Retina (tissue), 1 donor: ENCODE results near the gene GDPD5.
A peak's percentile ranks its signal among the peaks of the same experiment; 100 is the strongest.
"Not testable (repeated sequence)": the region's sequence is repeated elsewhere in the genome, so short reads cannot be mapped to it uniquely, and the experiment has no call there.

ENCODE experiments used
- DNase-seq: peaks from one replicate; pipeline ENCODE4 v3.0.0-alpha.2; 2016

Gene GDPD5

GRCh38 chr11:75424396-75424795 lies 101.3 kb downstream of the GDPD5 start:
- DNase-seq = peak; percentile 63

DNA sequence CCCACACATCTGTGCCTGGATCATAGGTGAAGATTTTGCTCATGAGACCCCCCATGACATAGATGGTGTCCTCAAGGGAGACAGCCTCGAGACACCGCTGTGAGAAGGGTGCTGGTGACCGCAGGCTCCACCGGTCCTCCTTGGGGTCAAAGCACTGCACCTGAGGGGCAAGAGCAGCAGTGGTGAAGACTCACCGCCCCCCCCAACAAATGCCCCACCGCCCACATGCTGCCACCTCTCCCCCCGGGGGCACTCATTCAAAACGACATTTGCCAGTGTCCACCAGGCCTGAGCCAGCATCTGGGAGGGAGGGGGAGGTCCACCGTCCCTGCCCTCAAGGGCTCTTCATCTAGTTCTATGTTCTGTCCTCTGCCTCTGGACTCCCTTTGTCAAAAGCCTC lies 102.0 kb downstream of the GDPD5 start:
- no peak for DNase-seq

- no peak for DNase-seq
Observed at GRCh38 chr11:75422248-75423231, 103.2 kb downstream of the GDPD5 start.

GRCh38 chr11:75421902-75422247 lies 103.9 kb downstream of the GDPD5 start:
- DNase-seq = no peak

- DNase-seq = peak; percentile 73
Observed at GRCh38 chr11:75421035-75421602, 104.6 kb downstream of the GDPD5 start.

- DNase-seq = no peak
Observed at GRCh38 chr11:75420224-75421034, 105.3 kb downstream of the GDPD5 start.

GRCh38 chr11:75413864-75414263 lies 111.9 kb downstream of the GDPD5 start:
- DNase-seq = no peak

DNA sequence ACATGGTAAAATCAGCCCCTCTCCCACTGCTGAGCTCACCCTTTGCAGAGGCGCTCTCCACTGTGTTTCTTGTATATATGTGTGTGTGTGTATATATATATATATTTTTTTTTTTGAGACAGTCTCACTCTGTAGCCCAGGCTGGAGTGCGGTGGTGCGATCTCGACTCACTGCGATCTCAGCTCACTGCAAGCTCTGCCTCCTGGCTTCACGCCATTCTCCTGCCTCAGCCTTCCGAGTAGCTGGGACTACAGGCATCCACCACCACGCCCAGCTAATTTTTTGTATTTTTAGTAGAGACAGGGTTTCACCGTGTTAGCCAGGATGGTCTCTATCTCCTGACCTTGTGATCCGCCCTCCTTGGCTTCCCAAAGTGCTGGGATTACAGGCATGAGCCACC lies 112.6 kb downstream of the GDPD5 start:
- not testable (repeated sequence) for DNase-seq

DNA sequence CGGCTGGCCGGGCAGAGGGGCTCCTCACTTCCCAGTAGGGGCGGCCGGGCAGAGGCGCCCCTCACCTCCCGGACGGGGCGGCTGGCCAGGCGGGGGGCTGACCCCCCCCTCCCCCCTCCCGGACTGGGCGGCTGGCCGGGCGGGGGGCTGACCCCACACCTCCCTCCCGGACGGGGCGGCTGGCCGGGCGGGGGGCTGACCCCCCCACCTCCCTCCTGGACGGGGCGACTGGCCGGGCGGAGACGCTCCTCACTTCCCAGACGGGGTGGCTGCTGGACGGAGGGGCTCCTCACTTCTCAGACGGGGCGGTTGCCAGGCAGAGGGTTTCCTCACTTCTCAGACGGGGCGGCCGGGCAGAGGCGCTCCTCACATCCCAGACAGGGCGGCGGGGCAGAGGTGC lies 115.8 kb downstream of the GDPD5 start:
- DNase-seq = not testable (repeated sequence)

- DNase-seq = no peak
Observed at GRCh38 chr11:75408957-75409219, 116.9 kb downstream of the GDPD5 start.

DNA sequence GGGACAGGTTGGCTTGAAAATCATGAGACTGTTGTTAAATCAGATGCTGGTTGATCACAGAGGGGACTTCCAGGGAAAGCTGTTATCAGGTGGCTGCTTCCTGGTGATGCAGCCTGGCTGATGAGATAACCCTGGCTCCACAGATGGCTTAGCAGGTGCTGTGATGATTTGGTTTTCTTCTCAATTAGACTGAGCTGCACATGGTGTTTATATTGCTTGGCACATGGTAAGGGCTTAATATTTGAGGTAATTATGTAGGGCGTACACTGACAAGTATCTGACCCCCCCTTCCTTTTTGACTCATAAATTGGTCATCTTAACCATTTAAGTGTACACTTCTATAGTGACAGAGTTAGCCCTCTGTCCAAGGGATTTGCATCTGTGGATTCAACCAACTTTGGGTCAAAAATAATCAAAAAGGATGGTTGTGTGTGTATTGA lies 119.4 kb downstream of the GDPD5 start:
- DNase-seq = no peak

- no peak for DNase-seq
Observed at GRCh38 chr11:75403983-75404658, 121.6 kb downstream of the GDPD5 start.

DNA sequence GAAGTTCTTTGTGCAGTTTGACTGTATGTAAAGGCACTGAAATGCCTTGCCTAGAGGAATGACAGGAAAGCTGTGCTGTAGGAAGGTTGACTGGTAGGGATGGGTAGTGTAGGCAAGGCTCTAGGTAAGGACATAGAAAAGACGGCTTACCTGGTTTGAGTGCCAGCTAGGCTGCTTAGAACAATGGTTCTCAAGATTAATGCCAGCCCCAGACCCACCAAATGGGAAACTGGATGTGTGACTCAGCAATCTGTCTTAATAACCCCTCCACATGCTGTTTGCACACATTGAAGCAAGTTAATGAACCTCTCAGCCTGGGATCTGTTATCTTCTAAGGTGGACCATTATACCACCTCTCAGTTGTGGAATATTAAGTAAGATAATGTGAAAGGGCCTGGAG lies 122.7 kb downstream of the GDPD5 start:
- no peak for DNase-seq

DNA sequence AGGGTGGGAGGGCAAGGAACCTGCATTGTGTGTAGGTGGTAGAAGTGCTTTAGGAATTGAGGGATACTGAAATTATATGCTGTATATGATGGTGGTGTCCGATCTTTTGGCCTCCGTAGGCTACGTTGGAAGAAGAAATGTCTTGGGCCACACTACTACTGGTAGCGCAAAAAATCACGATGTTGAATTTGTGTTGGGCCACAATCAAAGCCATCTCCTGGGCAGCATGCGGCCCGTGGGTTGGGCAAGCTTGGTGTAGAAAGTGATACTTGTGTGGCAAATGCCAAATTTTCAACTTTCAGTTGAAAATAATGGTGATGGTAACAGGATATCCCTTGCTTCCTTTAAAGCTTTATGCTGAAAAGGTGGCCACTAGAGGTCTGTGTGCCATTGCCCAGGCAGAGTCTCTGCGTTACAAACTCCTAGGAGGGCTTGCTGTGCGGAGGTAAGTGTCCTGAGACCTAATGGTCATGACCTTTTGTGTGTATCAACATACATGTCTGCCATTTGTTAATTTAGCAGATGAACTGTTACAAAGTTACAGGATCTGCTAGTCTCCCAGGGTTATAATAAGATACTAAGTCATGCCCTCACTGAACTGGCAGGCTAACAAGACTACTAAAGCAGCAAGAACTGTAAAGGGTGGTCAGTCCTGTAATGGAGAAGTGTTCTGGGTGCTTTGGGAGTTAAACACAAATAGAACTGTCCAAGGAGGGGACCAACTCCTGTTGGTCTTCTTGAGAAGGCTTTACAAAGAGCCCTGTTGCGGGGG lies 123.6 kb downstream of the GDPD5 start:
- DNase-seq = no peak

GRCh38 chr11:75400146-75400865 lies 125.4 kb downstream of the GDPD5 start:
- peak; percentile 45 for DNase-seq

GRCh38 chr11:75399344-75400145 lies 126.2 kb downstream of the GDPD5 start, which contains the start of gene RPS3:
TSS of gene RPS3 (plus strand) at chr11:75399518. CDS start at chr11:75399548, 30 bp downstream.
- peak; percentile 98 for DNase-seq

DNA sequence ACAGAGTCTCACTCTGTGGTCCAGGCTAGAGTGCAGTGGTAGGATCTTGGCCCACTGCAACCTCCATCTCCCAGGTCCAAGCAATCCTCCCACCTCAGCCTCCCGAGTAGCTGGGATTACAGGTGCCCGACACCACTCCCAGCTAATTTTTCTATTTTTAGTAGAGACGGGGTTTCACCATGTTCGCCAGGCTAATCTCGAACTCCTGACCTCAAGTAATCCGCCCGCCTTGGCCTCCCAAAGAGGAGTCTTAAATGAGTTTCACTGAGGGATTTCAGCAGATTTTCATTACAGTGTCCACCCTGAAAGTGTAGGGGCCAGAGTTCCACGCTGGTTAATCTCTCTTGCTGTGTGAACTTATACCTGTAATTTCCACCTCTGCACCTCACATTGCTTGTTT lies 126.8 kb downstream of the GDPD5 start:
- DNase-seq = no peak

DNA sequence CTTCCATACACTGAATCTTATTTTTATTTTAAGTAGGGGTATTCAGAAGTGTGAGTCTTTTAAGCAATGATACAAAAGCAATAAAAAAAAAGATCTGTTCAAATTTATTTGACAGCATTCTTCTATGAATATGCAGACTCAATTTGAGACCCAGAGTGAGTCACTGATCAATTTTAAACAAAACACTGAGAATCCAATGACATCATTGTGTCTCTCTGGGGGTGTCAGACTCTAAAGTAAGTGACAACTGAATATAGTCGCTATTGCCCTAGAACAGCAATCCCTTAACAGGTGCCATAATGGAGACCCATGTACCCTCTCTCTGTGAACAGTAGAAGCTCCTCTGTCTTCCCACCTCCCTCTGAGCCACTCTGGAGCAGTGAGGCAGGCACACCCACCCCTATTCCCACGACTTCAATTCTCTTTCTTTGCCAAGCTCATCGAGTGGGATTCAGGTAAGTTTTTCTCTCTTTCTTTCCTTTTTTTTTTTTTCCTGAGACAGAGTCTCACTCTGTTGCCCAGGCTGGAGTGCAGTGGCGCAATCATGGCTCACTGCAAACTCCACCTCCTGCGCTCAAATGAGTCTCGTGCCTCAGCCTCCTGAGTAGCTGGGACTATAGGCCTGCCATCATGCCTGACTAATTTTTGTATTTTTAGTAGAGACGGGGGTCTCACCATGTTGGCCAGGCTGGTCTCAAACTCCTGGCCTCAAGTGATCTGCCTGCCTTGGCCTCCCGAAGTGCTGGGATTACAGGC lies 131.5 kb downstream of the GDPD5 start:
- no peak for DNase-seq

DNA sequence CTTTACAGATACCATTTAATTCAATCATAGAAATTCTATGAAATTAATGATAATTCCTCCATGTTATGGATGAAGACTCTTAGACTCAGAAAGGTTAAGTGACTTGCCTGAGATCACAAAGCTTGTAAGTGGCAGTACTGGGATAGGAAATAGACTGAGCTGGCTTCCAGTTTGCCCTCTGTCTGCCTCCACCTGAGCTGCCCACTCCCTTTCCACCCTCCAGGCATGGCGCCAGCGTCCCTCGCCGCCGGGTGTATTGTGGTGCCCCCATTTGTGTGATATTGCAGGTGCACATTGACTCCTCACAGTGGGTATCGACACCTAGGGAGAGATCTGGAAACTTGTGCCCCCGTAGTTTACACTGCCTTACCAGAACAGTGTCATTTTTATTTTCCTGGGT lies 135.8 kb downstream of the GDPD5 start:
- no peak for DNase-seq

GRCh38 chr11:75389276-75389605 lies 136.5 kb downstream of the GDPD5 start:
- DNase-seq = no peak
